ENCODE results near the gene SH2D5.
A peak's percentile ranks its signal among the peaks of the same experiment; 100 is the strongest.

The SH2D5 gene

DNA sequence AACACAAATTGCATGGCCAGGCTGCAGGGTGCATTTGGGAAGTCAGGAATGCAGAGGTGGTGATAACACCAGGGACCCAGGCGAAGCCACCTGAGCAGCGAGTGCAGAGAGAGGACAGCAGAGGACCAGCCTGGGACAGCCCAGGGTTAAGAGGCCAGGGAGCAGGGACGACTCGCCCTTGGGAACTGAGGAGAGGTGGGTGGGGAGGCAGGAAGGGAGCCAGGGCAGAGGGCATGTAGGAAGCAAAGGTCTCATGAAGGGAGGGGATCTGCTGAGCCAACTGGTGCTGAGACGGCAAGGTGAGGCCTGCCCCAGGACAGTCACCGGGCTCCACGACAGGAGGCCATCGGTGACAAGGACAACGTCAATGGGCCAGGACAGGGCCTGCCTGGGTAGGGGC, 31.1 kb downstream of the SH2D5 start:
- TF ChIP-seq, protein P1, sequence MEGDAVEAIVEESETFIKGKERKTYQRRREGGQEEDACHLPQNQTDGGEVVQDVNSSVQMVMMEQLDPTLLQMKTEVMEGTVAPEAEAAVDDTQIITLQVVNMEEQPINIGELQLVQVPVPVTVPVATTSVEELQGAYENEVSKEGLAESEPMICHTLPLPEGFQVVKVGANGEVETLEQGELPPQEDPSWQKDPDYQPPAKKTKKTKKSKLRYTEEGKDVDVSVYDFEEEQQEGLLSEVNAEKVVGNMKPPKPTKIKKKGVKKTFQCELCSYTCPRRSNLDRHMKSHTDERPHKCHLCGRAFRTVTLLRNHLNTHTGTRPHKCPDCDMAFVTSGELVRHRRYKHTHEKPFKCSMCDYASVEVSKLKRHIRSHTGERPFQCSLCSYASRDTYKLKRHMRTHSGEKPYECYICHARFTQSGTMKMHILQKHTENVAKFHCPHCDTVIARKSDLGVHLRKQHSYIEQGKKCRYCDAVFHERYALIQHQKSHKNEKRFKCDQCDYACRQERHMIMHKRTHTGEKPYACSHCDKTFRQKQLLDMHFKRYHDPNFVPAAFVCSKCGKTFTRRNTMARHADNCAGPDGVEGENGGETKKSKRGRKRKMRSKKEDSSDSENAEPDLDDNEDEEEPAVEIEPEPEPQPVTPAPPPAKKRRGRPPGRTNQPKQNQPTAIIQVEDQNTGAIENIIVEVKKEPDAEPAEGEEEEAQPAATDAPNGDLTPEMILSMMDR (IDR thresholded peaks at IDR 0.05), result no peak

- TF ChIP-seq, protein P1 (IDR thresholded peaks at IDR 0.05), result no peak
These were observed 31.8 kb downstream of the SH2D5 start for GRCh38 chr1:20700636-20701215.

DNA sequence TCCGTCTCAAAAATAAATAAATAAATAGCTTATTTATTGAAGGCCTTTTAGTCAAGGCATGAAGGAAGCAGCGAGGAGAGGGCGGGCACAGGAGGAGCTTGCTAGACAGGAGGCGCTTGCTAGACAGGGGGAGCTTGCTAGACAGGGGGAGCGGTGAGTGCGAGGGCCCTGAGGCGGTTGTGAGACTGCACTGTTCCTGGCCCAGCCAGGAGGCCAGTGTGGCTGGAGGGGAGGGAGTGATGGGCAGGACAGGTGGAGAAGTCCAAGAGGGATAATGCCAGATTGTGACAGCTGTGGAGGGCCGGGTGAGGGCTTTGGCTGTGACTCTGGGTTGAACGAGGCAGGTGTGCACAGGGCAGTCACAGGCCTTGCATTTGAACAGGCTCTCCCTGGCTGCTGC, 32.9 kb downstream of the SH2D5 start:
- TF ChIP-seq, protein P1 (IDR thresholded peaks at IDR 0.05), result no peak

GRCh38 chr1:20698195-20698910, 34.1 kb downstream of the SH2D5 start:
- TF ChIP-seq, protein P1 (IDR thresholded peaks at IDR 0.05), result no peak

DNA sequence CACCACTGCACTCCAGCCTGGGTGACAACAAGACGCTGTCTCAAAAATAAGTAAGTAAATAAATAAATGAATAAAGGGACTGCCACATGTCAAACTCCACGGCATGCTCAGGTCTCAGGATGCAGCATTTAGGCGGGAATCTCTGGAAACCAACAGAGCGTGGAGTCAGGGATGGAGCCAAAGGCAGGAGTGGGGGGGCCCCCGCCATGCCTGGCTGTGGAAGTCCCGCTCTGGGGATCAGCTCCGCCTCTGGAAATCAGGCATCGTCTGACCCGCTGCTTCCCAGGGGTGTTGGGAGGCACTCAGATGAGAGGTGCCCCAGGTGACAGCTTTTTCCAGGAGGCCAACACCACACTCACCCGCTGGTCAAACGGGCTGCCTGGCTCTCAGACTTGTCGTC, 34.9 kb downstream of the SH2D5 start:
- TF ChIP-seq, protein P1 (IDR thresholded peaks at IDR 0.05), result no peak

- TF ChIP-seq, protein P1 (IDR thresholded peaks at IDR 0.05), result peak; percentile 68
These were observed 35.8 kb downstream of the SH2D5 start for GRCh38 chr1:20696397-20697333.

DNA sequence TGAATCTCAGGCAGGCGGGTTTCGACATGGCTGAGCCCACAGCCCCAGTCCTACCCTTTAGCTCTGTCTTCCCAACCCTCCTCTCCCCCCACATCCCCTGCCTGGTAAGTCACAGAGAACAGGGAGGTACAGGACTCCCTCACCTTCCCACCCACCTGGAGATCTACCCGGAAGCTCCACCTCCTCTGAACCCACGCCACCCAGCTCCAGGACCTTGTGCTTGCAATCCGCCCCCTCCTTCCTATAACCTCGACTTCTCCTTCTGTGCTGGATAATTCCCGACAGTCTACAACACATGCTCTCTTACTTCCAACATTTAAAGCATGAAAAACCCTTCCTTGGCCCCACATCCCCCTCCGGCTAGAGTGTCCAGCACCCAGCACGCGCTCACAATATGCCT, 37.0 kb downstream of the SH2D5 start:
- TF ChIP-seq, protein P1 (IDR thresholded peaks at IDR 0.05), result no peak
